Measurements from ENCODE around the gene WNK1.

DNA sequence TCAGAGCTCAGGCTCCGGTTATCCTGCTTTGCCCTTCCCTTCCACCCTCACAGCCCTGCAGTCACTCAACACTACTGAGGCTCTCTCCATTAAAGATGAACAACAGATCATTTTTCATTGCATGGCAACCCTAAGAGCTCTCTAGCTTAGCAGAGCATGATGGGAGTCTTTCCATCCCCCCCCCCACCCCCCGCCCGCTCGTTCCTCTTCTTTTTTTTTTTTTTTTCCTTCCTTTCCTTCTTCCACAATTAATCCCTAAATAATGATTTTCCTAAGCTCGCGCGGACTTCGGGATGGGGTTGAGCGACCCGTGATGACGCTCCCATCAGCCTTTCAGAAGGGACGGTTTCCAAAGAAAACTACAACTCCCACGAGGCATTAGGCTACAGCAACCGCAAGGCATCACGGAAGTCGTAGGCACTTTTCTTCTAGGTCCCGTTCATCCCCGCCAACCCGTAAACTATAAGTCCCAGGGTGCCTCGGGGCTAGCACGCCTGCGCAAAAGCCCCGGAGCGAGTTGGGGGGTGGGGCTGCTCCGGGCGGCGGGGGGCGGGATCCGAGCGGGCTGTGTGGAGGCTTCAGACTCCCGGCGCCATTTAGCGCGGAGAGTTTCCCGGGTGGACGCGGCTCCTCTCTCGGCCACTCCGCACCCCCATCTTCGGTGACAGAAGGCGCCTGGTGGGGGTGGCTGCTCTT, at the start of gene WNK1:
- peak; percentile 76 for TF ChIP-seq POLR2AphosphoS5 (IDR thresholded peaks at IDR 0.05; ENCODE audit: insufficient read depth, low read depth, low read length)
- TF ChIP-seq, protein P1, sequence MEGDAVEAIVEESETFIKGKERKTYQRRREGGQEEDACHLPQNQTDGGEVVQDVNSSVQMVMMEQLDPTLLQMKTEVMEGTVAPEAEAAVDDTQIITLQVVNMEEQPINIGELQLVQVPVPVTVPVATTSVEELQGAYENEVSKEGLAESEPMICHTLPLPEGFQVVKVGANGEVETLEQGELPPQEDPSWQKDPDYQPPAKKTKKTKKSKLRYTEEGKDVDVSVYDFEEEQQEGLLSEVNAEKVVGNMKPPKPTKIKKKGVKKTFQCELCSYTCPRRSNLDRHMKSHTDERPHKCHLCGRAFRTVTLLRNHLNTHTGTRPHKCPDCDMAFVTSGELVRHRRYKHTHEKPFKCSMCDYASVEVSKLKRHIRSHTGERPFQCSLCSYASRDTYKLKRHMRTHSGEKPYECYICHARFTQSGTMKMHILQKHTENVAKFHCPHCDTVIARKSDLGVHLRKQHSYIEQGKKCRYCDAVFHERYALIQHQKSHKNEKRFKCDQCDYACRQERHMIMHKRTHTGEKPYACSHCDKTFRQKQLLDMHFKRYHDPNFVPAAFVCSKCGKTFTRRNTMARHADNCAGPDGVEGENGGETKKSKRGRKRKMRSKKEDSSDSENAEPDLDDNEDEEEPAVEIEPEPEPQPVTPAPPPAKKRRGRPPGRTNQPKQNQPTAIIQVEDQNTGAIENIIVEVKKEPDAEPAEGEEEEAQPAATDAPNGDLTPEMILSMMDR (IDR thresholded peaks at IDR 0.05; ENCODE audit: extremely low read depth in 1 of 2, insufficient read depth in 1 of 2, low read depth in 1 of 2, low read length in 2 of 2) = no peak

Measured in endothelial cell of umbilical vein (primary cell).